NCI-H1930 (cell line): Measurements from ENCODE around the gene S100B.

Source experiments
- DNase-seq, 2 experiments: peaks; one replicate each; lab custom pipeline; 2025; lab: John Stamatoyannopoulos, UW

S100B gene

DNA sequence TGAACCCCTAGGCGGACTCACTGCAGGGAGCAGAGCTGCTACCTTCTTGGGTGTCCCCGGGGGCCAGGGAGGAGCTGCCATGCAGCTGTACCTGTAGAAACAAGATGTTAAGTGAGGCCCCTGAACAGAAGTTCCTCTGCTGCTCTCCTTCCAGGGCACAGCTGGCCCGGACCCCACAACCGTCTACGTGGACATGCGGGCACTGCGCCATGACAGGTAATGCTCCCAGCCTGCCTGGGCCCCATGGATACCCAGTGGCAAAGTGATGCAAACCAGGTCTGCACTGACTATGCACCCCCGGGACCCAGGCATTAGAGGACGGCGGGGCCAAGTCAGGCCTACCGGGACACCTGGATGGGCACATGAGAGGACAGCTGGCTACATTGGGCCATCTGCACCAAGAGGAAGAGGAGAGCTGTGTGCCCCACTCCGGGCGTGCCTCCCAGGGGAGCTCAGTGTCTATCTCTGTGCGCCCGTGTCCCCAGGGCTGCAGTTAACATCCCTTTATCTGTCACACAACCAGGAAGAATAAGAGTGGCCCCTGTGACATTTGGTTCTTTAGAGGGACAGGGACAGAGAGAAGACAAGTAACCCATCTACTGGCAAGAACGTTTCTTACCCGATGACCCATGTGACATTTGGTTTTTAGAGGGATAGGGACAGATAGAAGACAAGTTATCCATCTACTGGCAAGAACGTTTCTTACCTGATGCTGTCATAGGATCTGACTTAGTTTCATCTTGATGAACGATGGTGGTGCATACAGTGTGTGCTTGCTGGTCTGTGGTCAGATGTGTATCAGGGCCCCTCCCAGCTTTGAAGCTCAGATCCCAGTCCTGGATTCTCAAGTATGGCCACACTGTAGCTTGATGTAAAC, 44.1 kb downstream of the S100B start:
- DNase-seq = no peak

- no peak for DNase-seq
Observed at GRCh38 chr21:46559291-46559983, 45.4 kb downstream of the S100B start.

GRCh38 chr21:46557919-46558392, 46.9 kb downstream of the S100B start:
- DNase-seq = no peak

DNA sequence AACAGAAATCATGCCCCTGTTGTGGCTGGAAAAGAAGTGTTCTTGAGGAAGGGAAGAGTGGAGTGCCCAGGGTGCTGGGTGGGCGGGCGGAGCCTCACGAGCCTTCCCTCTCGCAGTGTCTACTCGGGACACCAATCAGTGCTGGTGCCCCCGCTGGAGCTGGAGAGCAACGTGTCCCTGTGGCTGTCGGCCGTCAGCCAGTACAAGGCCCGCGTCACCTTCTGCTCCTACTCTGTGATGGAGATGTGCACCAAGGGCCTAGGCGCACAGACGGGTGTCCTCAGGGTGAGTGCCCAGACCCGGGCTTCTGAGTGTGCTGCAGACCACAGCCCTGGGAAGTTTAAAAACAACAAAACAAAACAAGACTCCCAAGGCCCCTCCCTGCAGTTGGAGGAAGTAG, 47.4 kb downstream of the S100B start:
- DNase-seq = no peak

- no peak for DNase-seq
Observed at GRCh38 chr21:46556802-46557201, 48.1 kb downstream of the S100B start.

- DNase-seq = no peak
Observed at GRCh38 chr21:46555678-46556077, 49.2 kb downstream of the S100B start.

GRCh38 chr21:46555225-46555617, 49.7 kb downstream of the S100B start:
- no peak for DNase-seq

DNA sequence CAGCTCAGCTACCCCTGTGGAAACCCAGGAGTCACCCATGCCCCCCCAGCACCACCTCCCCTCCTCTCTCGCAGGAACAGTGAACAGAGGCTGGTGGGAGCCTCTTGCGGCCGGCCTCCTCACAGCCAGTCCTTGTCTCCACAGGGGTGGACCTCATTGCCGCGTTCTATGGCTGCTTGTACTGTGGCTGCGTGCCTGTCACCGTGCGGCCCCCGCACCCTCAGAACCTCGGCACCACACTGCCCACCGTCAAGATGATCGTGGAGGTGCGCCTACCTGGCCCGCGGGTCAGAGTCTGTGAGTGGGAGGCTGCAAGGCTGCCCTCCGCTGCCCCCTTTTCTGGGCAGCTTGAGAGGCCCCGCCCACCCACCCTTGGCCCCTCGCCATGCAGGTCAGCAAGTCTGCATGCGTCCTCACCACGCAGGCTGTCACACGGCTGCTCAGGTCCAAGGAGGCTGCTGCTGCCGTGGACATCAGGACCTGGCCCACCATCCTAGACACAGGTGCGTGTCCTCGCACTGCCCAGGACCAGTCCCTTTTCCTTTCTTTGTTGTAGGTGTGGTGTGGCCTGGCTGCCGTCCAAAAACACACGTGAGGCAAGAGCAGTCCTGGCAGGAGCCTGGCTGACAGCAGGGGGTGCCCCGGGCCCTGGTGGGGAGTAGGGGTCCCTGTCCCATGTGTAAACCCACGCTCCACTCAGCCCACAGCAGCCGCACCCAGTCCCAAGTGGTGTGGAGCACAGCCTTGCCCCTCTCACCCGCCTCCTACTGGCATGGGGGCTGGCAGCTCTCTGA, 50.3 kb downstream of the S100B start:
- no peak for DNase-seq

DNA sequence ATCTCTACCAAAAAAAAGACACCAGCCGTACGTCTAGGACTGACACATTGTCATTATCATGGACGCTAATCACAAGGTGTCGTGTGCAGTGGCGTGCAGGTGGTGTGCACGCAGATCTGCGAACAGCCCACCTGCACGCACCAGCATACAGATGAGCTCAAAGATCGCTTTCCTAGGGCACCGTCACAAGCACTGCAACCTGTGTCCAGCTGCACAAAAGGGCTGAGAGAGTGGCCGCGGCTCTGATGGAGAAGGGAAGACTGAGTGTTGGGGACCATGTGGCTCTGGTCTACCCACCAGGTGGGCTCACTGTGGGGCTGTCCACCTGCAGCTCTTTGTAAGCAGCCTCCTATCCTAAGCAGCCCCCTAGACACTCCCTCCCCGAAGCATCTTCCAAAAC, 50.9 kb downstream of the S100B start:
- DNase-seq = no peak

GRCh38 chr21:46552865-46553379, 52.0 kb downstream of the S100B start:
- DNase-seq = no peak

GRCh38 chr21:46552274-46552673, 52.6 kb downstream of the S100B start:
- no peak for DNase-seq

DNA sequence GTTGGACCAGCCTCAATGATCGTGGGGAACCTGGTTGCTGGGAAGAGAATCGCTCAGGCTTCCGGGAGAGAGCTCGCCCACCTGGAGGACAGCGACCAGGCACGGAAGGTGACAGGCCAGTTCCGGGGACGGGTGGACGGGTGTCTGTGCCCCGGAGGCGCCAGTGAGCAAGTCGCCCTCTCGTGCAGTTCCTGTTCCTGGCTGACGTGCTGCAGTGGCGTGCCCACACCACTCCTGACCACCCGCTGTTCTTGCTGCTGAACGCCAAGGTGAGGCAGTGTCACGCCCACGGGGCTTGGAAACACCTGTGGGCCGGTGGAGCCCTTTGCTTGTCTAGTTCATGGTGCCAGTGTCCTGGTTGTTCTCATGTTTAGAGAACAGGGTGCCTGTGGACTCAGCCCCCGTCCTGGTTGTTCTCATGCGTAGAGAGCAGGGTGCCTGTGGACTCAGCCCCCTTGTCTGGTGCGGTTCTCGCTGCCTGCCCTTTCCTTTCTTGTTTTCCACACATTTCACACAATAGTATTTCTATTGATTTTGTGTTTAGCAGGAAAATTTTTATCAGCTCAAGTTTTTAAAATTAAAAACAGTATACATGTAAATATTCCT, 53.1 kb downstream of the S100B start:
- no peak for DNase-seq

DNA sequence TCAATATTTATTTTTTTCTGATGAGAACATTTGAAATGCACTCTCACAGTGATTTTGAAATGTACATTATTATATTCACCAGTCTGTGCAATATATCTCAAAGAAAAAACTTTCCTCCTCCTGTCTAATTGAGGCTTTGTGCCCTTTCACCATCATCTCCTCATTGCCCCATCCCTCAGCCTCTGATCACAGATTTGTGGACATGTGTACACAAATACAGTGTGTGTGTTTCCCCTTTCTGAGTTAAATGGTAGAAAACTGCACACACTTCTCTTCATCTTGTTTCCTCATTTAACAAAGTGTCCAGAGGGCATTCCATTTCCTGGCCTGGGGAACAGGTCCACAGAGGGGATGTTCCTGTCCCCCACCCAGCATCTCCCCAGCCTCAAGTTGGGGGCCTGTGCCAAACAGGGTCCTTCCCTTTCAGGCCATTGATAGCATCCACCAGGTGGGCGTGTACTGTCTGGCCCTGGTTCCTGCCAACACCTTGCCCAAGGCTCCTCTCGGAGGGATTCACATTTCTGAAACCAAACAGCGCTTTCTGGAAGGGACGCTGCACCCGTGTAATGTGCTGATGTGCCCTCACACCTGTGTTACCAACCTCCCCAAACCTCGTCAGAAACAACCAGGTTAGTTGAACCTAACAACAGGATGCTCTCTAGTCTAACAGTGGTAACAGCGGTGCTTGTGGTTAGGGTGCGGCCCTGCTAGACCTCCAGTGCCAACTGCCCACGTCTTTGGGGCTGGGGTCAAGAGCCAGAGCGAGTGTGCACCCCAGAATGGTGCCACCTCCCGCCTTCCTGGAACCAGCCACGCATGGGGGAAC, 54.6 kb downstream of the S100B start:
- no peak for DNase-seq

DNA sequence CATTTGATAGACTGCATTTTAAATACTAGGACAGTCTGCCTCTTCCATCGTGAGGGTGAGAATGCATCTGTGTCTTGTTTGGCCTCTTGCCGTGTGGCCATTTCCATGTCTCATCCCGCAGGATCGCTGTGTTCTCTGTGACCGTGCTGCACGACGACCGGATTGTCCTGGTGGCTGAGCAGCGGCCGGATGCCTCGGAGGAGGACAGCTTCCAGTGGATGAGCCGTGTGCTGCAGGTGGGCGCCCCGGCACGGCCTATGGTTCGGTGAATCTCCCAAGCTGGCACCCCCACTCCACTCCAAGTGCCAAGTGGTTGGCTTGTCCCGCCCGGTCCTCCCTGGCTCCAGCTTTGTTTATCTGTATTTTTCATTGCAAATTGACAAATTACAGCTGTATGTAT, 55.2 kb downstream of the S100B start:
- DNase-seq = no peak
